GM18498 (cell line): Measurements from ENCODE around the gene TICRR.
"Not testable (repeated sequence)": the region's sequence is repeated elsewhere in the genome, so short reads cannot be mapped to it uniquely, and the experiment has no call there.

ENCODE experiments used
- ATAC-seq: cut with Tn5 transposase; IDR thresholded peaks from one replicate; pipeline ENCODE4 v1.9.1; 2021; ENCODE audit warnings: mild to moderate bottlenecking, moderate library complexity; ENCODE audit not compliant: unreplicated experiment

Gene TICRR

GRCh38 chr15:89559769-89560264 lies 15.5 kb upstream of the TICRR start:
- ATAC-seq: no peak

GRCh38 chr15:89566181-89566580 lies 9.1 kb upstream of the TICRR start:
- no peak for ATAC-seq

- no peak for ATAC-seq
These were observed 8.5 kb upstream of the TICRR start for GRCh38 chr15:89566621-89567294.

GRCh38 chr15:89569090-89569745 lies 6.1 kb upstream of the TICRR start:
- no peak for ATAC-seq

GRCh38 chr15:89575656-89576416 lies 567 bp downstream of the TICRR start:
- peak; percentile 17 for ATAC-seq

GRCh38 chr15:89576417-89576773 lies 1.1 kb downstream of the TICRR start:
- ATAC-seq: no peak

- ATAC-seq: no peak
These were observed 2.5 kb downstream of the TICRR start for GRCh38 chr15:89577776-89578115.

- ATAC-seq: no peak
These were observed 2.9 kb downstream of the TICRR start for GRCh38 chr15:89578146-89578545.

GRCh38 chr15:89580747-89581146 lies 5.5 kb downstream of the TICRR start:
- ATAC-seq: not testable (repeated sequence)

GRCh38 chr15:89586651-89587050 lies 11.4 kb downstream of the TICRR start:
- no peak for ATAC-seq

DNA sequence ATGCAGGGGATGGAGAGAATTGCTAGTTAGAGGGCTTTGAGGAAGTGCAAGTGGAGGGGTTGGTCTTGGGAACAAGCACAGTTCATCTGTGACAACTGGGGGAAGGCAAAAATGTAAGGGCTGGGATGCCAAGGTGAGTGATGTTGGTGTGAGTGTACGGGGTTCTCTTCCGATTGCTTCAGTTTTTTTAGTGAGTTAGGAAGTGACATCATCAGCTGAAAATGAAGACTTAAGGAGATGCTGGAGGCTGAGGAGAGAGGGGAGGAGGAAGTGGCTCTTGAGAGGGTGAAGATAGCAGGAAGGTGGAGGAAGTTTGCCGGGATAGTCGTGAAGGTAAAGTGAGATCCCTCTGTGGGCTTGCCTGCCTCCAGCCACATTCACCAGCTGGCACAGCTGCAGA lies 12.7 kb downstream of the TICRR start:
- ATAC-seq: no peak

GRCh38 chr15:89591834-89592233 lies 16.6 kb downstream of the TICRR start:
- no peak for ATAC-seq

GRCh38 chr15:89593018-89593417 lies 17.7 kb downstream of the TICRR start:
- ATAC-seq: no peak

- no peak for ATAC-seq
These were observed 23.8 kb downstream of the TICRR start for GRCh38 chr15:89599021-89599420.

DNA sequence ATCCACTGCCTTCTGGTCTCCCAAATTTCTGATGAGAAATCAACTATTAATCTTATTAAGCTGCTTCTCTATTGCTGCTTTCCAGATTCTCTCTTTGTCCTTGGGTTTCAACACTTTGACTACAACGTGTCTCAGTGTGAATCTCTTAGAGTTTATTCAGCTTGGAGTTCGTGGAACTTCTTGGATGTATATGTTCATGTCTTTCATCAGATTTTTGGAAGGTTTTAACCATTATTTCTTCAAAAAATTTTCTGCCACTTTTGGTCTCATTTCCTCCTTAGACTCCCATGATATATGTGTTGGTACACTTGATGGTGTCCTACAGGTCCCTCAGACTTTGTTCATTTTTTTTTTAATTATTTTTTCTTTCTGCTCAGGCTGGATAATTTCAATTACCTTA lies 36.0 kb downstream of the TICRR start:
- ATAC-seq: no peak

DNA sequence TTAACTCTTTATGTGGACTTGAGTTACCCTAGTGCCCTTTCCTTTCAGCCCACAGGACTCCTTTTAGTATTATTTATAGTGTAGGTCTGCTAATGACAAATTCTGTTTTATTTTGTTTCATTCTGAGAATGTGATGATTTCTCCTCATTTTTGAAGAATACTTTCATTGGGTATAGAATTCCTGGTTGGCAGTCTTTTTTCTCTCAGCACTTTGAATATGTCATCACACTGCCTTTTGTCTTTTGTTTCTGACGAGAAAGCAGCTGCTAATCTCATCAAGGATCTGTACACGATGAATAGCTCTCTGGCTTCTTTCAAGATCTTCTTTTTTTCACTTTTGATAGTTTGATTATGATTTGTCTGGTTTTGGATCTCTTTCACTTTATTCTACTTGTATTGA lies 37.8 kb downstream of the TICRR start:
- no peak for ATAC-seq

GRCh38 chr15:89614164-89614563 lies 38.9 kb downstream of the TICRR start:
- no peak for ATAC-seq

DNA sequence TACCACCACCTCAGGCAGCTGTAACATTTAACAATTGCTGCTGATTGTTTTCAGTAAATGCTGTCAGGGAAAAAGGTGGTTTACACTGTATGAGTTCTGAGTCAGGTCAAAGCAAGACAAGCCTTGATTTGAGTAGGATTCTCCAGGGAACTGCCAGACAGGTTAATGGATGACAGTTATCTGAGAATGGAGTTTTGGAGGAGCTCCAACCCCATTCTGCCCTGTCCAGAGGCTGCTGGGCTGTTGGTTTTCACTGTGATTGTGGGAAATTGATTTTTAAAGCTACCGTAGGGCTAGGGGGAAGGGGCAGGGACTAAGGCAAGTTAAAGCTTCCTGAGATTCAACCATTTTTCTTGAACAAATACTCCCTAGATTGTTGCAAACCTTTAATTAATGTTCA lies 39.9 kb downstream of the TICRR start:
- ATAC-seq: no peak

- ATAC-seq: no peak
These were observed 41.0 kb downstream of the TICRR start for GRCh38 chr15:89616228-89616627.

- ATAC-seq: no peak
These were observed 46.3 kb downstream of the TICRR start for GRCh38 chr15:89621547-89621946.

GRCh38 chr15:89623165-89623564 lies 47.9 kb downstream of the TICRR start:
- ATAC-seq: no peak

- no peak for ATAC-seq
These were observed 50.4 kb downstream of the TICRR start for GRCh38 chr15:89625716-89626115.
